ENCODE measurements around the gene FNDC3B. TPM values are rescaled to one million over a fixed set of nuclear protein-coding genes. Genes with fewer than 3 reads are reported as not detected.
A peak's percentile ranks its signal among the peaks of the same experiment; 100 is the strongest.

FNDC3B gene
- total and polyA plus RNA-seq, 9 of the 15 experiments (the other 6 are each of a cell fraction or from before 2014, with no cell fraction given): 7.0 to 35.8 (median 16.2) TPM

GRCh38 chr3:172372895-172373294 is 333.5 kb downstream of the FNDC3B start:
- Histone ChIP-seq H3K9ac (ENCODE audit: insufficient read depth in 1 of 2, low read depth in 2 of 2, low read length in 2 of 2) (no peak overlapping the region), H3K79me2 (ENCODE audit: control insufficient read depth, insufficient read depth, low read length) (no peaks in the 10 kb centered on the region), H3K4me3 (no peak overlapping the region), H2AFZ (ENCODE audit: low read depth, low read length) (no peak overlapping the region), H3K27ac (ENCODE audit: extremely low read depth, low read depth, low read length) (no peak overlapping the region), H3K9me3 (replicated peaks; ENCODE audit: control insufficient read depth, insufficient read depth, low read depth, low read length) (no peaks in the 10 kb centered on the region), H3K9me1 (ENCODE audit: control insufficient read depth, insufficient read depth, low read length) (no peaks in the 10 kb centered on the region), H4K20me1 (replicated peaks; ENCODE audit: control insufficient read depth, insufficient read depth, low read length) (0 out of 2 replicates have a peak, but pooled peaks cover 3% of the 10 kb centered on the region), H3K27me3 (ENCODE audit: control insufficient read depth in 2 of 2, insufficient read depth in 2 of 2, low read length in 2 of 2) (no peaks in the 10 kb centered on the region), H3K4me2 (ENCODE audit: insufficient read depth, low read length) (no peak overlapping the region), H3K4me1 (replicated peaks in 1 of 2; ENCODE audit: control insufficient read depth in 2 of 2, insufficient read depth in 2 of 2, low read length in 2 of 2) (no peaks in the 10 kb centered on the region), H3K36me3 (ENCODE audit: control insufficient read depth, insufficient read depth, low read length) (peaks cover 29% of the 10 kb centered on the region; the same call in 2 of the 3 replicates)
- POLR2A ChIA-PET: interaction anchor here (1.1 kb wide), 1 partner anchor 12 kb away, joined by 3 read pairs; no protein-coding TSS in a partner anchor
- intact Hi-C loops (cut with micrococcal nuclease) (no loop called here), in situ Hi-C loops (cut with MboI) (no loop called here)
- peak; percentile 36 for ATAC-seq
- no TSS peak for BruUV-seq (replicated peaks)
- FAIRE-seq: no peak
- CTCF ChIA-PET (ENCODE audit: low intra/inter-chr PET ratio): no interaction called here
- no peak for DNase-seq (ENCODE audit: extremely low read depth in 1 of 4, low spot score in 3 of 4)
- 79% methylated on average over 4 of the region's 4 CpGs for WGBS (ENCODE audit: insufficient coverage, low coverage, missing lambda C conversion rate)
- no peak for TF ChIP-seq E2F8 (IDR thresholded peaks at IDR 0.05; ENCODE audit: low read depth, partially characterized antibody)
- TF ChIP-seq SETDB1 (IDR thresholded peaks at IDR 0.05; ENCODE audit: low read length): no peak
- no peak for TF ChIP-seq CHD7 (IDR thresholded peaks at IDR 0.05; ENCODE audit: low read depth, low read length)
- TF ChIP-seq NELFE (IDR thresholded peaks at IDR 0.05; ENCODE audit: insufficient read depth, insufficient read length): no peak
- TF ChIP-seq CHAMP1 (IDR thresholded peaks at IDR 0.05): no peak
